HG02938 (cell line): ENCODE results near the gene ITM2C.
A peak's percentile ranks its signal among the peaks of the same experiment; 100 is the strongest.

Source experiments
- ATAC-seq: cut with Tn5 transposase; IDR thresholded peaks from one replicate; pipeline ENCODE4 v1.9.1; 2021; ENCODE audit warnings: mild to moderate bottlenecking, moderate library complexity; ENCODE audit not compliant: unreplicated experiment

The ITM2C gene

GRCh38 chr2:230922951-230923717, 58.4 kb downstream of the ITM2C start:
- no peak for ATAC-seq

GRCh38 chr2:230924092-230924469, 59.3 kb downstream of the ITM2C start:
- ATAC-seq, result no peak

GRCh38 chr2:230924470-230925341, 60.0 kb downstream of the ITM2C start, which contains the start of gene GPR55:
GPR55 (minus strand) TSS chr2:230925242; CDS start chr2:230910962, 14,280 bp downstream.
- ATAC-seq, result peak; percentile 36

- peak; percentile 32 for ATAC-seq
Measured at GRCh38 chr2:230925443-230925878, 60.7 kb downstream of the ITM2C start.

- peak; percentile 45 for ATAC-seq
Measured at GRCh38 chr2:230925879-230926765, 61.4 kb downstream of the ITM2C start.

GRCh38 chr2:230927711-230928341, 63.1 kb downstream of the ITM2C start:
- no peak for ATAC-seq
